OCI-LY1 (cell line): ENCODE results near the gene AK2.

Source experiments
- CTCF ChIP-seq: fragments of 200-600 bp; sonication (generic), shearing (Covaris generic); IDR thresholded peaks from 2 replicates; pipeline ENCODE4 v1.5.1; 2017; ENCODE audit warnings: mild to moderate bottlenecking, antibody characterized with exemption, low read length, moderate library complexity, mixed read lengths
- EZH2 ChIP-seq: fragments of 200-600 bp; sonication (generic), shearing (Covaris generic); IDR thresholded peaks from 2 replicates; pipeline ENCODE4 v1.8.0; 2017; ENCODE audit warnings: borderline replicate concordance, mixed run types, mild to moderate bottlenecking, antibody characterized with exemption, low read length, moderate library complexity, mixed read lengths

GRCh38 chr1:32991386-32991785, 45.3 kb downstream of the AK2 start:
- TF ChIP-seq CTCF (no peak), EZH2 (no peak)
